ENCODE data around the gene LRRC25. TPM values are rescaled to one million over a fixed set of nuclear protein-coding genes. Genes with fewer than 3 reads are reported as not detected.

The LRRC25 gene
- total RNA-seq = 1.2 TPM

GRCh38 chr19:18397242-18398202 is at the start of gene LRRC25:
Gene LRRC25, minus strand, starts transcription at chr19:18397622. Its CDS starts 659 bp downstream, at chr19:18396963.

GRCh38 chr19:18437491-18438330 is 40.3 kb upstream of the LRRC25 start, which contains the start of gene ISYNA1:
Gene ISYNA1, minus strand, starts transcription at chr19:18438133. Its CDS starts 154 bp downstream, at chr19:18437979.

GRCh38 chr19:18419195-18419698 is 21.8 kb upstream of the LRRC25 start, which contains the start of gene SSBP4:
Gene SSBP4, plus strand, starts transcription at chr19:18419398. Its CDS starts 251 bp downstream, at chr19:18419649.

GRCh38 chr19:18385675-18386542 is 11.5 kb downstream of the LRRC25 start, which contains the start of gene GDF15:
Gene GDF15, plus strand, starts transcription at chr19:18386158. Its CDS starts 32 bp downstream, at chr19:18386190.

Small RNAs within 50 kb of the gene (small RNA-seq; reads per million reads assigned to genes)
- not detected for gene MIR3189

Other genes starting within 250 kb of the LRRC25 start
- gene PIK3R2, start 244.5 kb downstream of the LRRC25 start, total RNA-seq = 34.1 TPM
- gene IFI30, start 223.8 kb downstream of the LRRC25 start, total RNA-seq = 1.4 TPM
- gene MPV17L2, start 204.4 kb downstream of the LRRC25 start, total RNA-seq = 5.3 TPM
- 72.0 TPM for gene RAB3A, start 193.6 kb downstream of the LRRC25 start, total RNA-seq
- gene PDE4C, start 171.2 kb downstream of the LRRC25 start, total RNA-seq = 3.9 TPM
- gene IQCN, start 123.2 kb downstream of the LRRC25 start, total RNA-seq = 0.92 TPM
- 83.3 TPM for gene JUND, start 116.0 kb downstream of the LRRC25 start, total RNA-seq
- gene LSM4, start 74.5 kb downstream of the LRRC25 start, total RNA-seq = 79.8 TPM
- gene PGPEP1, start 57.0 kb downstream of the LRRC25 start, total RNA-seq = 16.1 TPM
- gene GDF15, start 11.5 kb downstream of the LRRC25 start, total RNA-seq = 0.46 TPM
- 51.9 TPM for gene SSBP4, start 21.8 kb upstream of the LRRC25 start, total RNA-seq
- 75.4 TPM for gene ISYNA1, start 40.5 kb upstream of the LRRC25 start, total RNA-seq
- gene ELL, start 124.4 kb upstream of the LRRC25 start, total RNA-seq = 9.2 TPM
- gene FKBP8, start 146.0 kb upstream of the LRRC25 start, total RNA-seq = 171 TPM
- 25.8 TPM for gene KXD1, start 160.2 kb upstream of the LRRC25 start, total RNA-seq
- gene UBA52, start 174.2 kb upstream of the LRRC25 start, total RNA-seq = 632 TPM
- 20.8 TPM for gene REX1BD, start 191.2 kb upstream of the LRRC25 start, total RNA-seq
- gene CRLF1, start 209.2 kb upstream of the LRRC25 start, total RNA-seq = 3.0 TPM
- 90.2 TPM for gene TMEM59L, start 215.2 kb upstream of the LRRC25 start, total RNA-seq
- gene KLHL26, start 239.4 kb upstream of the LRRC25 start, total RNA-seq = 8.3 TPM